K562 (cell line): ENCODE data around the gene RAB31. TPM values are rescaled to one million over a fixed set of nuclear protein-coding genes. Genes with fewer than 3 reads are reported as not detected.

Experiments
- ATF1 ChIP-seq, 2 experiments: fragments of 450-650 bp in 1 of 2; IDR thresholded peaks; 2 replicates each; pipeline ENCODE4 v1.6.1; 2016; ENCODE audit warnings: missing compliant biosample characterization in 1 of 2, missing genetic modification characterization in 1 of 2
- CBFB ChIP-seq: sonication (generic); formaldehyde crosslinking; IDR thresholded peaks from 2 replicates; pipeline ENCODE4 v1.4.0; 2020; ENCODE audit warnings: mild to moderate bottlenecking, missing genetic modification reagents
- CEBPB ChIP-seq: fragments of 450-650 bp; IDR thresholded peaks from 2 replicates; pipeline ENCODE4 v1.6.1; 2016; ENCODE audit warnings: missing genetic modification characterization, missing compliant biosample characterization
- EP300 ChIP-seq: IDR thresholded peaks from 2 replicates; pipeline ENCODE4 v1.6.1; 2012; ENCODE audit warnings: low read length, improper control_type of control experiment
- FOSL1 ChIP-seq: fragments of 200-800 bp; sonication (Bioruptor generic); conservative IDR thresholded peaks from 2 replicates; pipeline ENCODE4 v1.6.1; 2016; ENCODE audit warnings: missing genetic modification characterization, missing compliant biosample characterization
- NFIC ChIP-seq: fragments of 450-650 bp; IDR thresholded peaks from 2 replicates; pipeline ENCODE4 v1.6.1; 2017; ENCODE audit warnings: mild to moderate bottlenecking, inconsistent platforms
- NFYB ChIP-seq: IDR thresholded peaks from 2 replicates; pipeline ENCODE4 v1.6.1; 2011; ENCODE audit warnings: mild to moderate bottlenecking, moderate library complexity; ENCODE audit not compliant: insufficient read length; ENCODE audit errors: extremely low read depth
- PHF8 ChIP-seq: fragments of 200-600 bp; sonication (generic); IDR thresholded peaks from 2 replicates; pipeline ENCODE4 v1.6.1; 2012; ENCODE audit warnings: mixed run types, mild to moderate bottlenecking, inconsistent platforms, low read length, moderate library complexity, borderline replicate concordance
- RBM15 ChIP-seq: fragments of 200-400 bp; formaldehyde crosslinking; IDR thresholded peaks from 2 replicates; pipeline ENCODE4 v1.6.1; 2018; ENCODE audit warnings: mild to moderate bottlenecking, low read length, moderate library complexity; ENCODE audit not compliant: insufficient read depth
- SMARCE1 ChIP-seq: fragments of 450-650 bp; IDR thresholded peaks from 2 replicates; pipeline ENCODE4 v1.7.1; 2016; ENCODE audit warnings: mild to moderate bottlenecking
- SNRNP70 ChIP-seq: fragments of 200-400 bp; formaldehyde crosslinking; optimal IDR thresholded peaks from 2 replicates; pipeline ENCODE3; 2017; ENCODE audit warnings: low read depth, low read length
- SREBF1 ChIP-seq: fragments of 150-350 bp; IDR thresholded peaks from 2 replicates; pipeline ENCODE4 v1.6.1; 2014; ENCODE audit warnings: antibody characterized with exemption, low read depth, low read length, borderline replicate concordance
- TEAD1 ChIP-seq, 2 experiments: fragments of 450-650 bp in 1 of 2; sonication (generic) in 1 of 2; formaldehyde crosslinking; IDR thresholded peaks; 2 replicates each; pipeline versions ENCODE4 v1.4.0 to v1.8.0; 2020 to 2022; ENCODE audit warnings: mild to moderate bottlenecking in 2 of 2, missing genetic modification reagents in 1 of 2
- ZNF316 ChIP-seq: fragments of 450-650 bp; IDR thresholded peaks from 2 replicates; pipeline ENCODE4 v1.6.1; 2016
- polyA plus RNA-seq, 8 experiments: library from polyadenylated mRNA; depleted of rRNA in 4 of 8; stranded (reverse) in 5 of 8; unstranded in 3 of 8; fragments of >200 nt; fragmentation: Nextera tagmentation in 2 of 8; fragmentation: Illumina TruSeq in 1 of 8; extraction: Ambion mirVana in 2 of 8; extraction: Trizol in 1 of 8; gene quantifications; 2 replicates each; pipeline versions ENCODE4 v1.2.1 to v1.2.3, GENCODE V29; 2011 to 2014; ENCODE audit warnings: inconsistent platforms in 1 of 8, missing spikeins in 1 of 8
- total RNA-seq, 7 experiments: library from RNA; depleted of rRNA in 6 of 7; stranded (reverse); fragments of >200 nt in 6 of 7; fragmentation: Illumina TruSeq in 2 of 7; extraction: Trizol in 2 of 7; gene quantifications; 2 replicates each; pipeline versions ENCODE4 v1.2.1 to v1.2.3, GENCODE V29; 2011 to 2021; ENCODE audit warnings: low replicate concordance in 1 of 7
- TF ChIP-seq, protein P1 (sequence below): fragments of 450-650 bp; IDR thresholded peaks from 2 replicates; pipeline ENCODE4 v1.6.1; 2017; ENCODE audit warnings: antibody characterized with exemption, mild to moderate bottlenecking
- TF ChIP-seq, protein P2 (sequence below): fragments of 450-650 bp; formaldehyde crosslinking; IDR thresholded peaks from 2 replicates; pipeline ENCODE4 v1.4.0; 2020; ENCODE audit warnings: mild to moderate bottlenecking, moderate library complexity
- TF ChIP-seq, protein P3 (sequence below): sonication (generic); formaldehyde crosslinking; IDR thresholded peaks from 2 replicates; pipeline ENCODE4 v1.9.0; 2022; ENCODE audit warnings: mild to moderate bottlenecking, missing genetic modification reagents
- TF ChIP-seq, protein P4 (sequence below): fragments of 450-650 bp; IDR thresholded peaks from 2 replicates; pipeline ENCODE4 v1.6.1; 2018; ENCODE audit not compliant: partially characterized antibody

The RAB31 gene
- total and polyA plus RNA-seq, 9 of the 15 experiments (the other 6 are each of a cell fraction or from before 2014, with no cell fraction given), result 20.7 to 70.4 (median 41.3) TPM

DNA sequence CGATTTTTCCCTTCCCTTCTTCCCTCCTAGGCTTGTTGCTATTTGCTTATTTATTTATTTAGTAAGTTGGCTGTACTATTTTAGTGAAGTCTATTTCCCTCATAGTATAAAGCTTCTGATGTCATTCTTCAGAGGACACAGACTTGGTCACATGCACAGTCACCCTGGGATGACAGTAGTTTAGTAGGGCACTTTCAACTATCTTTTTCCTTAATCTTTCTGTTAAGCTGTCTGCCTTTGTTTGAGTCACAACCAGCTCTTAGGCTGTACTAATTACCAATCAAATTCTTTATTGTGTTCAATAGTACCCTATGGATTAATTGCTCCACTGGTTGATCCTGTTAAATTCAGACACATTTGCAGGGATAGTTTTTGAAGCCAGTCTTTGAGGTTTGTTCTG is 26.9 kb upstream of the RAB31 start (continued):
- TF ChIP-seq SNRNP70 (no peak), RBM15 (no peak), NFYB (no peak), SMARCE1 (peak; percentile 68), CEBPB (no peak), ZNF316 (peak; percentile 37; the same call in 1 of the 2 replicates), SREBF1 (no peak), ATF1 (CRISPR knock-in tag; IDR thresholded peaks at IDR 0.05) (no peak), ATF1 (tag; IDR thresholded peaks at IDR 0.05) (peak; percentile 69), PHF8 (no peak), FOSL1 (tag) (peak; percentile 61), TEAD1 (CRISPR knock-in tag; IDR thresholded peaks at IDR 0.05) (0 out of 4 replicates have a peak, but pooled peaks of 1 of the 2 experiments have one; percentile 5), NFIC (no peak), EP300 (0 out of 2 replicates have a peak, but pooled peaks have one; percentile 23), CBFB (CRISPR knock-in tag) (no peak)
- TF ChIP-seq, protein P1, sequence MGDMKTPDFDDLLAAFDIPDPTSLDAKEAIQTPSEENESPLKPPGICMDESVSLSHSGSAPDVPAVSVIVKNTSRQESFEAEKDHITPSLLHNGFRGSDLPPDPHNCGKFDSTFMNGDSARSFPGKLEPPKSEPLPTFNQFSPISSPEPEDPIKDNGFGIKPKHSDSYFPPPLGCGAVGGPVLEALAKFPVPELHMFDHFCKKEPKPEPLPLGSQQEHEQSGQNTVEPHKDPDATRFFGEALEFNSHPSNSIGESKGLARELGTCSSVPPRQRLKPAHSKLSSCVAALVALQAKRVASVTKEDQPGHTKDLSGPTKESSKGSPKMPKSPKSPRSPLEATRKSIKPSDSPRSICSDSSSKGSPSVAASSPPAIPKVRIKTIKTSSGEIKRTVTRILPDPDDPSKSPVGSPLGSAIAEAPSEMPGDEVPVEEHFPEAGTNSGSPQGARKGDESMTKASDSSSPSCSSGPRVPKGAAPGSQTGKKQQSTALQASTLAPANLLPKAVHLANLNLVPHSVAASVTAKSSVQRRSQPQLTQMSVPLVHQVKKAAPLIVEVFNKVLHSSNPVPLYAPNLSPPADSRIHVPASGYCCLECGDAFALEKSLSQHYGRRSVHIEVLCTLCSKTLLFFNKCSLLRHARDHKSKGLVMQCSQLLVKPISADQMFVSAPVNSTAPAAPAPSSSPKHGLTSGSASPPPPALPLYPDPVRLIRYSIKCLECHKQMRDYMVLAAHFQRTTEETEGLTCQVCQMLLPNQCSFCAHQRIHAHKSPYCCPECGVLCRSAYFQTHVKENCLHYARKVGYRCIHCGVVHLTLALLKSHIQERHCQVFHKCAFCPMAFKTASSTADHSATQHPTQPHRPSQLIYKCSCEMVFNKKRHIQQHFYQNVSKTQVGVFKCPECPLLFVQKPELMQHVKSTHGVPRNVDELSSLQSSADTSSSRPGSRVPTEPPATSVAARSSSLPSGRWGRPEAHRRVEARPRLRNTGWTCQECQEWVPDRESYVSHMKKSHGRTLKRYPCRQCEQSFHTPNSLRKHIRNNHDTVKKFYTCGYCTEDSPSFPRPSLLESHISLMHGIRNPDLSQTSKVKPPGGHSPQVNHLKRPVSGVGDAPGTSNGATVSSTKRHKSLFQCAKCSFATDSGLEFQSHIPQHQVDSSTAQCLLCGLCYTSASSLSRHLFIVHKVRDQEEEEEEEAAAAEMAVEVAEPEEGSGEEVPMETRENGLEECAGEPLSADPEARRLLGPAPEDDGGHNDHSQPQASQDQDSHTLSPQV, result peak; percentile 69
- TF ChIP-seq, protein P2, sequence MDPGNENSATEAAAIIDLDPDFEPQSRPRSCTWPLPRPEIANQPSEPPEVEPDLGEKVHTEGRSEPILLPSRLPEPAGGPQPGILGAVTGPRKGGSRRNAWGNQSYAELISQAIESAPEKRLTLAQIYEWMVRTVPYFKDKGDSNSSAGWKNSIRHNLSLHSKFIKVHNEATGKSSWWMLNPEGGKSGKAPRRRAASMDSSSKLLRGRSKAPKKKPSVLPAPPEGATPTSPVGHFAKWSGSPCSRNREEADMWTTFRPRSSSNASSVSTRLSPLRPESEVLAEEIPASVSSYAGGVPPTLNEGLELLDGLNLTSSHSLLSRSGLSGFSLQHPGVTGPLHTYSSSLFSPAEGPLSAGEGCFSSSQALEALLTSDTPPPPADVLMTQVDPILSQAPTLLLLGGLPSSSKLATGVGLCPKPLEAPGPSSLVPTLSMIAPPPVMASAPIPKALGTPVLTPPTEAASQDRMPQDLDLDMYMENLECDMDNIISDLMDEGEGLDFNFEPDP (CRISPR knock-in tag), result no peak
- TF ChIP-seq, protein P3, sequence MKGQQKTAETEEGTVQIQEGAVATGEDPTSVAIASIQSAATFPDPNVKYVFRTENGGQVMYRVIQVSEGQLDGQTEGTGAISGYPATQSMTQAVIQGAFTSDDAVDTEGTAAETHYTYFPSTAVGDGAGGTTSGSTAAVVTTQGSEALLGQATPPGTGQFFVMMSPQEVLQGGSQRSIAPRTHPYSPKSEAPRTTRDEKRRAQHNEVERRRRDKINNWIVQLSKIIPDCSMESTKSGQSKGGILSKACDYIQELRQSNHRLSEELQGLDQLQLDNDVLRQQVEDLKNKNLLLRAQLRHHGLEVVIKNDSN (CRISPR knock-in tag), result peak; percentile 40; the same call in 1 of the 2 replicates
- TF ChIP-seq, protein P4, sequence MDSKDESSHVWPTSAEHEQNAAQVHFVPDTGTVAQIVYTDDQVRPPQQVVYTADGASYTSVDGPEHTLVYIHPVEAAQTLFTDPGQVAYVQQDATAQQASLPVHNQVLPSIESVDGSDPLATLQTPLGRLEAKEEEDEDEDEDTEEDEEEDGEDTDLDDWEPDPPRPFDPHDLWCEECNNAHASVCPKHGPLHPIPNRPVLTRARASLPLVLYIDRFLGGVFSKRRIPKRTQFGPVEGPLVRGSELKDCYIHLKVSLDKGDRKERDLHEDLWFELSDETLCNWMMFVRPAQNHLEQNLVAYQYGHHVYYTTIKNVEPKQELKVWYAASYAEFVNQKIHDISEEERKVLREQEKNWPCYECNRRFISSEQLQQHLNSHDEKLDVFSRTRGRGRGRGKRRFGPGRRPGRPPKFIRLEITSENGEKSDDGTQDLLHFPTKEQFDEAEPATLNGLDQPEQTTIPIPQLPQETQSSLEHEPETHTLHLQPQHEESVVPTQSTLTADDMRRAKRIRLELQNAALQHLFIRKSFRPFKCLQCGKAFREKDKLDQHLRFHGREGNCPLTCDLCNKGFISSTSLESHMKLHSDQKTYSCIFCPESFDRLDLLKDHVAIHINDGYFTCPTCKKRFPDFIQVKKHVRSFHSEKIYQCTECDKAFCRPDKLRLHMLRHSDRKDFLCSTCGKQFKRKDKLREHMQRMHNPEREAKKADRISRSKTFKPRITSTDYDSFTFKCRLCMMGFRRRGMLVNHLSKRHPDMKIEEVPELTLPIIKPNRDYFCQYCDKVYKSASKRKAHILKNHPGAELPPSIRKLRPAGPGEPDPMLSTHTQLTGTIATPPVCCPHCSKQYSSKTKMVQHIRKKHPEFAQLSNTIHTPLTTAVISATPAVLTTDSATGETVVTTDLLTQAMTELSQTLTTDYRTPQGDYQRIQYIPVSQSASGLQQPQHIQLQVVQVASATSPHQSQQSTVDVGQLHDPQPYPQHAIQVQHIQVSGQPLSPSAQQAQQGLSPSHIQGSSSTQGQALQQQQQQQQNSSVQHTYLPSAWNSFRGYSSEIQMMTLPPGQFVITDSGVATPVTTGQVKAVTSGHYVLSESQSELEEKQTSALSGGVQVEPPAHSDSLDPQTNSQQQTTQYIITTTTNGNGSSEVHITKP, result peak; percentile 30
